Osteocyte (in vitro differentiated cells): Measurements from ENCODE around the gene PLEKHG4B. TPM values are rescaled to one million over a fixed set of nuclear protein-coding genes. Genes with fewer than 3 reads are reported as not detected.
"Not testable (repeated sequence)": the region's sequence is repeated elsewhere in the genome, so short reads cannot be mapped to it uniquely, and the experiment has no call there.

Source experiments
- DNase-seq: peaks from one replicate; pipeline ENCODE4 v3.0.0; 2021; ENCODE audit warnings: mixed read lengths; ENCODE audit not compliant: unreplicated experiment; ENCODE audit errors: extremely low spot score
- H3K27ac Mint-ChIP-seq: one replicate; pipeline ENCODE4 v1.8.0; 2021; ENCODE audit warnings: mild to moderate bottlenecking, mixed read lengths; ENCODE audit not compliant: unreplicated experiment
- H3K27me3 Mint-ChIP-seq: one replicate; pipeline ENCODE4 v1.8.0; 2021; ENCODE audit warnings: mixed read lengths; ENCODE audit not compliant: unreplicated experiment
- H3K36me3 Mint-ChIP-seq: one replicate; pipeline ENCODE4 v1.8.0; 2021; ENCODE audit warnings: mixed read lengths; ENCODE audit not compliant: unreplicated experiment
- H3K4me1 Mint-ChIP-seq: one replicate; pipeline ENCODE4 v1.8.0; 2021; ENCODE audit warnings: mixed read lengths; ENCODE audit not compliant: unreplicated experiment
- H3K4me3 Mint-ChIP-seq: one replicate; pipeline ENCODE4 v1.8.0; 2021; ENCODE audit warnings: mild to moderate bottlenecking, moderate library complexity, mixed read lengths; ENCODE audit not compliant: unreplicated experiment
- H3K9me3 Mint-ChIP-seq: one replicate; pipeline ENCODE4 v1.8.0; 2021; ENCODE audit warnings: mixed read lengths; ENCODE audit not compliant: unreplicated experiment
- total RNA-seq: library from RNA; stranded (reverse); gene quantifications from 2 replicates; pipeline ENCODE4 v1.2.1, GENCODE V29; 2021
- TF ChIP-seq, protein P1 (sequence below): fragments of 200-600 bp; sonication (generic); IDR thresholded peaks from 2 replicates; pipeline ENCODE4 v1.5.0; 2021; ENCODE audit warnings: antibody characterized with exemption, mild to moderate bottlenecking, moderate library complexity

Gene PLEKHG4B
- total RNA-seq, 1 donor from 2014 or later = 4.5 TPM

GRCh38 chr5:54876-55569 lies 36.9 kb upstream of the PLEKHG4B start:
- Mint-ChIP-seq H3K4me3 (peak overlapping the region; percentile 51), H3K36me3 (no peaks in the 10 kb centered on the region), H3K9me3 (no peaks in the 10 kb centered on the region), H3K27ac (no peak overlapping the region), H3K27me3 (peaks cover 18% of the 10 kb centered on the region), H3K4me1 (peaks cover 4% of the 10 kb centered on the region)
- DNase-seq = no peak
- TF ChIP-seq, protein P1, sequence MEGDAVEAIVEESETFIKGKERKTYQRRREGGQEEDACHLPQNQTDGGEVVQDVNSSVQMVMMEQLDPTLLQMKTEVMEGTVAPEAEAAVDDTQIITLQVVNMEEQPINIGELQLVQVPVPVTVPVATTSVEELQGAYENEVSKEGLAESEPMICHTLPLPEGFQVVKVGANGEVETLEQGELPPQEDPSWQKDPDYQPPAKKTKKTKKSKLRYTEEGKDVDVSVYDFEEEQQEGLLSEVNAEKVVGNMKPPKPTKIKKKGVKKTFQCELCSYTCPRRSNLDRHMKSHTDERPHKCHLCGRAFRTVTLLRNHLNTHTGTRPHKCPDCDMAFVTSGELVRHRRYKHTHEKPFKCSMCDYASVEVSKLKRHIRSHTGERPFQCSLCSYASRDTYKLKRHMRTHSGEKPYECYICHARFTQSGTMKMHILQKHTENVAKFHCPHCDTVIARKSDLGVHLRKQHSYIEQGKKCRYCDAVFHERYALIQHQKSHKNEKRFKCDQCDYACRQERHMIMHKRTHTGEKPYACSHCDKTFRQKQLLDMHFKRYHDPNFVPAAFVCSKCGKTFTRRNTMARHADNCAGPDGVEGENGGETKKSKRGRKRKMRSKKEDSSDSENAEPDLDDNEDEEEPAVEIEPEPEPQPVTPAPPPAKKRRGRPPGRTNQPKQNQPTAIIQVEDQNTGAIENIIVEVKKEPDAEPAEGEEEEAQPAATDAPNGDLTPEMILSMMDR = no peak

GRCh38 chr5:56561-57290 lies 35.2 kb upstream of the PLEKHG4B start:
- TF ChIP-seq, protein P1 = no peak
- Mint-ChIP-seq H3K27me3 (peaks cover 18% of the 10 kb centered on the region), H3K4me1 (peaks cover 4% of the 10 kb centered on the region), H3K4me3 (no peak overlapping the region), H3K27ac (no peak overlapping the region), H3K36me3 (no peaks in the 10 kb centered on the region), H3K9me3 (no peaks in the 10 kb centered on the region)
- peak; percentile 74 for DNase-seq

- DNase-seq, H3K4me1 Mint-ChIP-seq, H3K27ac Mint-ChIP-seq, H3K36me3 Mint-ChIP-seq, H3K4me3 Mint-ChIP-seq, H3K9me3 Mint-ChIP-seq: not testable (repeated sequence)
- peaks cover 41% of the 10 kb centered on the region for H3K27me3 Mint-ChIP-seq
Measured at GRCh38 chr5:60250-60649, 31.7 kb upstream of the PLEKHG4B start.

DNA sequence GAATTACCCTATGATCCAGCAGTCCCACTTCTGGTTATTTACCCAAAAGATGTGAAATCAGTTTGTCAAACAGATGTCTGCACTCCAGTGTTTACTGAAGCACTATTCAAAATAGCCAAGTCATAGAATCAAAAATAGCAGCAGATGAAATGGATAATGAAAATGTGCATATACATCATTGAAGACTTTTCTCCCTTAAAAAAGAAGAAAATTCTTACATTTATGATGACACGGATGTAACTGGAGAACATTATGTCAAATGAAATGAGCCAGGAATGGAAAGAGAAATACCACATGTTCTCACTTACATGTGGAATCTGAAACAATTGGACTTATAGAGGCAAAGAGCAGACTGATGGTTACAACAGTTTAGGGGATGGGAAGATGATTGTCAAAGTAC lies 21.5 kb upstream of the PLEKHG4B start:
- TF ChIP-seq, protein P1 = no peak
- no peak overlapping the region for H3K4me3 Mint-ChIP-seq
- H3K27ac Mint-ChIP-seq = no peak overlapping the region
- DNase-seq = no peak
- H3K4me1 Mint-ChIP-seq = peaks cover 8% of the 10 kb centered on the region
- H3K27me3 Mint-ChIP-seq = peaks cover 31% of the 10 kb centered on the region
- H3K36me3 Mint-ChIP-seq = no peaks in the 10 kb centered on the region
- H3K9me3 Mint-ChIP-seq = no peaks in the 10 kb centered on the region

DNA sequence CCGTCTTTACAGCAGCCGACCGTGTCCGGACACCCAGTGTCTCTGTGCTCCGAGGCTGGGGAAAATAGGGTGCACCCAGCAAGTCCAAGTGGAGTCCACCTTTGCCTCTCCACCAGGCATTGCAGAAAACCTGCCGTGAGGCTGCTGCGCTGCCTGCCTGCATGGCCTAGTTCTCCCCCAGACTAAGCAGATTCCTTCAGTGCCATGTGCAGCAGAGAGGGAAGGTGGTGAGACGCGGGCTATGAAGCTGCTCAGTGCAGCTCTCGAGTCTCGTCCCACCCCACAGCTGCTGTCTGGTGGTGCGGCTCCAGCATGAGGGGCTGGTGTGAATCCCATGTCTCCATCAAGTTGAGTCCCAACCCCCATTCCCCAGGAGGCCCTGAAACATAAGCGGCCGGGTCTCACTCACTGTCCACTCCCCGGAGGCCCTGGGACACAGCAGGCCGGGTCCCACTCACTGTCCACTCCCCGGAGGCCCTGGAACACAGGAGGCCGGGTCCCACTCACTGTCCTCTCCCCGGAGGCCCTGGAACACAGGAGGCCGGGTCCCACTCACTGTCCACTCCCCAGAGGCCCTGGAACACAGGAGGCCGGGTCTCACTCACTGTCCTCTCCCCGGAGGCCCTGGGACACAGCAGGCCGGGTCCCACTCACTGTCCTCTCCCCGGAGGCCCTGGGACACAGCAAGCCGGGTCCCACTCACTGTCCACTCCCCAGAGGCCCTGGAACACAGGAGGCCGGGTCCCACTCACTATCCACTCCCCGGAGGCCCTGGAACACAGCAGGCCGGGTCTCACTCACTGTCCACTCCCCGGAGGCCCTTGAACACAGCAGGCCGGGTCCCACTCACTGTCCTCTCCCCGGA lies 19.4 kb upstream of the PLEKHG4B start:
- peak; percentile 69 for DNase-seq
- not testable (repeated sequence) for H3K9me3 Mint-ChIP-seq, H3K36me3 Mint-ChIP-seq, H3K4me3 Mint-ChIP-seq, H3K27ac Mint-ChIP-seq
- Mint-ChIP-seq H3K27me3 (peaks cover 34% of the 10 kb centered on the region), H3K4me1 (peaks cover 13% of the 10 kb centered on the region)

GRCh38 chr5:73181-73447 lies 18.9 kb upstream of the PLEKHG4B start:
- not testable (repeated sequence) for H3K4me3 Mint-ChIP-seq, H3K27ac Mint-ChIP-seq, DNase-seq, H3K9me3 Mint-ChIP-seq, H3K36me3 Mint-ChIP-seq
- Mint-ChIP-seq H3K4me1 (peaks cover 18% of the 10 kb centered on the region), H3K27me3 (peaks cover 29% of the 10 kb centered on the region)
